ENCODE results near the gene CHSY3.

- no peak for TF ChIP-seq EZH2 (IDR thresholded peaks at IDR 0.05; ENCODE audit: borderline replicate concordance, low read length)
- TF ChIP-seq, protein P1, sequence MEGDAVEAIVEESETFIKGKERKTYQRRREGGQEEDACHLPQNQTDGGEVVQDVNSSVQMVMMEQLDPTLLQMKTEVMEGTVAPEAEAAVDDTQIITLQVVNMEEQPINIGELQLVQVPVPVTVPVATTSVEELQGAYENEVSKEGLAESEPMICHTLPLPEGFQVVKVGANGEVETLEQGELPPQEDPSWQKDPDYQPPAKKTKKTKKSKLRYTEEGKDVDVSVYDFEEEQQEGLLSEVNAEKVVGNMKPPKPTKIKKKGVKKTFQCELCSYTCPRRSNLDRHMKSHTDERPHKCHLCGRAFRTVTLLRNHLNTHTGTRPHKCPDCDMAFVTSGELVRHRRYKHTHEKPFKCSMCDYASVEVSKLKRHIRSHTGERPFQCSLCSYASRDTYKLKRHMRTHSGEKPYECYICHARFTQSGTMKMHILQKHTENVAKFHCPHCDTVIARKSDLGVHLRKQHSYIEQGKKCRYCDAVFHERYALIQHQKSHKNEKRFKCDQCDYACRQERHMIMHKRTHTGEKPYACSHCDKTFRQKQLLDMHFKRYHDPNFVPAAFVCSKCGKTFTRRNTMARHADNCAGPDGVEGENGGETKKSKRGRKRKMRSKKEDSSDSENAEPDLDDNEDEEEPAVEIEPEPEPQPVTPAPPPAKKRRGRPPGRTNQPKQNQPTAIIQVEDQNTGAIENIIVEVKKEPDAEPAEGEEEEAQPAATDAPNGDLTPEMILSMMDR (conservative IDR thresholded peaks at IDR 0.05 in 1 of 2, IDR thresholded peaks at IDR 0.05 in 1 of 2; ENCODE audit: extremely low read depth in 1 of 2, insufficient read depth in 1 of 2, low read depth in 1 of 2, low read length in 2 of 2): no peak
These were observed 19.9 kb upstream of the CHSY3 start for GRCh38 chr5:129884322-129884721.

Measured in mammary epithelial cell (primary cell).